Endodermal cell (in vitro differentiated cells): ENCODE measurements around the gene PRDM10. TPM values are rescaled to one million over a fixed set of nuclear protein-coding genes. Genes with fewer than 3 reads are reported as not detected.
A peak's percentile ranks its signal among the peaks of the same experiment; 100 is the strongest.

ENCODE experiments used
- DNase-seq: peaks from one replicate; pipeline ENCODE4 v3.0.0-alpha.2; 2017
- H3K27ac ChIP-seq: 2 replicates; pipeline ENCODE4 v1.5.1; 2013; ENCODE audit warnings: mild to moderate bottlenecking, low read depth, low read length, moderate library complexity
- H3K27me3 ChIP-seq: 2 replicates; pipeline ENCODE4 v1.6.1; 2013; ENCODE audit warnings: mild to moderate bottlenecking, low read length, moderate library complexity; ENCODE audit not compliant: insufficient read depth, control insufficient read depth, poor library complexity, severe bottlenecking
- H3K36me3 ChIP-seq: 2 replicates; pipeline ENCODE4 v1.7.0; 2013; ENCODE audit warnings: mild to moderate bottlenecking, low read length, moderate library complexity; ENCODE audit not compliant: control insufficient read depth, insufficient read depth
- H3K4me1 ChIP-seq: one replicate; pipeline ENCODE4 v1.7.0; 2013; ENCODE audit warnings: low read length; ENCODE audit not compliant: control insufficient read depth, insufficient read depth
- H3K4me3 ChIP-seq: 2 replicates; pipeline ENCODE4 v1.5.1; 2013; ENCODE audit warnings: mild to moderate bottlenecking, low read length, moderate library complexity
- H3K9ac ChIP-seq: 2 replicates; pipeline ENCODE4 v1.6.1; 2013; ENCODE audit warnings: mild to moderate bottlenecking, low read length, moderate library complexity; ENCODE audit not compliant: poor library complexity, severe bottlenecking; ENCODE audit errors: extremely low read depth
- H3K9me3 ChIP-seq: 2 replicates; pipeline ENCODE4 v1.6.1; 2013; ENCODE audit warnings: mild to moderate bottlenecking, low read length, moderate library complexity; ENCODE audit not compliant: control insufficient read depth
- H3K27ac Mint-ChIP-seq: 2 replicates; pipeline ENCODE4 v1.8.0; 2020; ENCODE audit warnings: mixed read lengths
- H3K27me3 Mint-ChIP-seq: 2 replicates; pipeline ENCODE4 v1.8.0; 2021; ENCODE audit warnings: mild to moderate bottlenecking, mixed read lengths; ENCODE audit not compliant: insufficient read depth
- H3K36me3 Mint-ChIP-seq: 2 replicates; pipeline ENCODE4 v1.8.0; 2020; ENCODE audit warnings: low read depth, mixed read lengths
- H3K4me1 Mint-ChIP-seq: 2 replicates; pipeline ENCODE4 v1.8.0; 2020; ENCODE audit warnings: mixed read lengths
- H3K4me3 Mint-ChIP-seq: 2 replicates; pipeline ENCODE4 v1.8.0; 2020; ENCODE audit warnings: mild to moderate bottlenecking, moderate library complexity, mixed read lengths
- H3K9me3 Mint-ChIP-seq: 2 replicates; pipeline ENCODE4 v1.8.0; 2020; ENCODE audit warnings: mild to moderate bottlenecking, mixed read lengths
- WGBS, 2 experiments: methylation state at CpG; one replicate each; pipeline versions ENCODE4 v1.1.5 to v1.1.7; 2013; ENCODE audit warnings: missing lambda C conversion rate in 2 of 2, mixed read lengths in 1 of 2; ENCODE audit not compliant: insufficient coverage in 1 of 2, insufficient read length in 1 of 2; 5-methylcytosine and 5-hydroxymethylcytosine counted together
- total RNA-seq, 2 donors: library from RNA; stranded (reverse); fragmentation: NEBNext Ultra II Directional in 1 of 2; extraction: Animal tissue kit (Norgen Biotek cat#: 25700) in 1 of 2; gene quantifications; 2 replicates in 1 of 2; 3 replicates in 1 of 2; pipeline ENCODE4 v1.2.1, GENCODE V29; 2021
- TF ChIP-seq, protein P1 (sequence below): fragments of 200-600 bp; sonication (generic); conservative IDR thresholded peaks from 2 replicates; pipeline ENCODE4 v1.5.0; 2021; ENCODE audit warnings: antibody characterized with exemption, mild to moderate bottlenecking

The PRDM10 gene
- total RNA-seq, 2 donors from 2014 or later = 15.9 to 16.4 TPM

DNA sequence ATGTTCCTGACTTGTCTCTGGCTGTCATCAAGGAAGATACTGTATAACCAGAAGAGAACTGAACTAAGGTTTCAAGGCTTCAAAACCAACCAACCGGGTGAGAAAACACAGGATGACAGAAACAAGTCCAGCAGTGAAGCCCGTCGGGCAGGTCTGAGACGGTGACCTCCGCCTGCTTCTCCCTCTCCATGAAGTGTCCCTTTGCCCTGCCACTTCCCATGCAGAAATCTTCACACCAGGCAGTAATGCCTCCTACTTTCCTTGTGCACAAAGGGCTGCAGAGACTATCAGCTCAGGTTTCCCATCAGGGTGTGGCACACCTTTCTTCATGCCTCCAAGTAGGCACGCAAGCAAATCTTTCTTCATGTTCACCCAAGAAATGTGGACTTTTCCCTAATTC lies 24.2 kb downstream of the PRDM10 start:
- Mint-ChIP-seq H3K9me3 (no peaks in the 10 kb centered on the region), H3K27ac (no peak overlapping the region), H3K4me1 (peaks cover 9% of the 10 kb centered on the region), H3K27me3 (no peaks in the 10 kb centered on the region), H3K4me3 (no peak overlapping the region), H3K36me3 (no peaks in the 10 kb centered on the region)
- Histone ChIP-seq H3K9ac (no peak overlapping the region), H3K9me3 (no peaks in the 10 kb centered on the region), H3K36me3 (no peaks in the 10 kb centered on the region), H3K27me3 (no peaks in the 10 kb centered on the region), H3K27ac (no peak overlapping the region), H3K4me1 (no peaks in the 10 kb centered on the region), H3K4me3 (no peak overlapping the region)
- TF ChIP-seq, protein P1, sequence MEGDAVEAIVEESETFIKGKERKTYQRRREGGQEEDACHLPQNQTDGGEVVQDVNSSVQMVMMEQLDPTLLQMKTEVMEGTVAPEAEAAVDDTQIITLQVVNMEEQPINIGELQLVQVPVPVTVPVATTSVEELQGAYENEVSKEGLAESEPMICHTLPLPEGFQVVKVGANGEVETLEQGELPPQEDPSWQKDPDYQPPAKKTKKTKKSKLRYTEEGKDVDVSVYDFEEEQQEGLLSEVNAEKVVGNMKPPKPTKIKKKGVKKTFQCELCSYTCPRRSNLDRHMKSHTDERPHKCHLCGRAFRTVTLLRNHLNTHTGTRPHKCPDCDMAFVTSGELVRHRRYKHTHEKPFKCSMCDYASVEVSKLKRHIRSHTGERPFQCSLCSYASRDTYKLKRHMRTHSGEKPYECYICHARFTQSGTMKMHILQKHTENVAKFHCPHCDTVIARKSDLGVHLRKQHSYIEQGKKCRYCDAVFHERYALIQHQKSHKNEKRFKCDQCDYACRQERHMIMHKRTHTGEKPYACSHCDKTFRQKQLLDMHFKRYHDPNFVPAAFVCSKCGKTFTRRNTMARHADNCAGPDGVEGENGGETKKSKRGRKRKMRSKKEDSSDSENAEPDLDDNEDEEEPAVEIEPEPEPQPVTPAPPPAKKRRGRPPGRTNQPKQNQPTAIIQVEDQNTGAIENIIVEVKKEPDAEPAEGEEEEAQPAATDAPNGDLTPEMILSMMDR = no peak
- DNase-seq = no peak
- WGBS, 2 experiments = 87 to 95% methylated on average over 6 of the region's 6 CpGs

DNA sequence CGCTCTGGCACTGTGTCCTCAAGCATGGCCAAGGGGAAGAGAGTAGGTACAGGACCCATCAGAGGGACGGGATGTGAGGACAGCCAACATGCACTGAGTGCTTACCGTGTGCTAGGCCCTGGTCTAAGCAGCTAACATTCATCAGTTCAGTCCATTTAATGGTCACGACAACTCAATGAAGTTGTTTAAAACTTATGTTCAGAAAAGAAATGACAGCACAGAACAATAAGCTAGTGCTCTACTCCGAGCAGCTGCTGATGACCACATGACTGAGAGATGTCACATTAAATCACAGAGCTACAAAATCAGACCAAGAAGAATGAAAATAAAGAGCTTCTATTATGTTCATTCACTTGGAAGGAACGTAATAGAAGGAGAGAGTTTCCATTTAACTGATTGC lies 26.3 kb downstream of the PRDM10 start:
- H3K4me1 Mint-ChIP-seq = peaks cover 20% of the 10 kb centered on the region
- Histone ChIP-seq H3K27ac (no peak overlapping the region), H3K36me3 (no peaks in the 10 kb centered on the region), H3K27me3 (no peaks in the 10 kb centered on the region), H3K4me1 (no peaks in the 10 kb centered on the region), H3K9ac (no peak overlapping the region), H3K9me3 (no peaks in the 10 kb centered on the region), H3K4me3 (no peak overlapping the region)
- DNase-seq = no peak
- peaks cover 5% of the 10 kb centered on the region for H3K9me3 Mint-ChIP-seq
- H3K36me3 Mint-ChIP-seq = peaks cover 2% of the 10 kb centered on the region
- no peaks in the 10 kb centered on the region for H3K27me3 Mint-ChIP-seq
- 91 to 95% methylated on average over 6 of the region's 6 CpGs for WGBS, 2 experiments
- no peak overlapping the region for H3K27ac Mint-ChIP-seq
- no peak overlapping the region for H3K4me3 Mint-ChIP-seq
- TF ChIP-seq, protein P1 = no peak

DNA sequence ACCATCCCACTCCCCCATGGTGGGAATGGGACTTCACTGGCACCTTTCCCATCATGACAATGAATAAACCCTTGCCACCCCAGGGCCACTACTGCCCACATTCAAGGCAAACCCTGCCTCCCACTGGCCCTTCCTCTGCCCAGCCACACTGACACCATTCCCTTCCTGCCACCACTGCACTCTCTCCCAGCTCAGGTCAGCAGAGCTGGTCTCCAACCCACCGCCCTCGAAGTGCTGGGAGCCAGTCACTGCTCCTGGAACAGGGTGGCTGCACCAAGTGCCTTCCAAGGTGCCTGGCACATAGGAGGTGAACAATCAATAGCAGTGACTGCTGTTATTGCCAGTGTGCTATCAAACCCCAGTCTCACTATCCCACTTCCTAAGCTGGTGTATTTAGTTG lies 27.1 kb downstream of the PRDM10 start:
- Mint-ChIP-seq H3K4me1 (peaks cover 20% of the 10 kb centered on the region), H3K9me3 (peaks cover 7% of the 10 kb centered on the region), H3K4me3 (no peak overlapping the region), H3K27me3 (no peaks in the 10 kb centered on the region), H3K27ac (peak overlapping the region; percentile 38), H3K36me3 (peaks cover 10% of the 10 kb centered on the region)
- TF ChIP-seq, protein P1 = no peak
- Histone ChIP-seq H3K4me1 (no peaks in the 10 kb centered on the region), H3K4me3 (no peak overlapping the region), H3K9me3 (no peaks in the 10 kb centered on the region), H3K9ac (no peak overlapping the region), H3K27ac (no peak overlapping the region), H3K36me3 (no peaks in the 10 kb centered on the region), H3K27me3 (no peaks in the 10 kb centered on the region)
- DNase-seq = no peak
- 99 to 100% methylated on average over 1 to 2 of the region's 2 CpGs for WGBS, 2 experiments
